GM19397 (cell line): ENCODE results near the gene DHRS9.
"Not testable (repeated sequence)": the region's sequence is repeated elsewhere in the genome, so short reads cannot be mapped to it uniquely, and the experiment has no call there.

Source experiments
- ATAC-seq: cut with Tn5 transposase; IDR thresholded peaks from one replicate; pipeline ENCODE4 v1.9.1; 2021; ENCODE audit warnings: mild to moderate bottlenecking, moderate library complexity; ENCODE audit not compliant: unreplicated experiment

DHRS9 gene

DNA sequence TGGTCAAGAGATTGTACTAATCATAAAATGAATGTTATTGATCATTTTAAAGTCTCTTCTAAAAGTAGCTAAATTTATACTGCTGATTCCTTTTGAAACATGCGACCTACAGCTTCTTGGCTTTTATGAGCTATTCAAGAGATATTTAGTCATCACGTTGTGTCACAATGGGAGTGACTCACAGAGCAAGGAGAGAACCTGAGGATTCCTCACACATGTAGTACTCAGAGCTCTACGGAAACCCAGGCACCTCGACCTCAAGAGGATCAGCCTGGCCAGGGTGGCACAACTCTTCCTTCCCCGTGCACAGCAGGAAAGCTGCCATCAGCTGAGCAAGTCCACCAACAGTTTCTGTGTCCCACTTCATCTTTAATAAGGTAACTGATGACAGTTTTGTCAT is at the start of gene DHRS9:
TSS of gene DHRS9 (plus strand) at position 223 of the 400 bp plus-strand sequence. CDS start 12,019 bp downstream, outside the sequence.
- no peak for ATAC-seq

DNA sequence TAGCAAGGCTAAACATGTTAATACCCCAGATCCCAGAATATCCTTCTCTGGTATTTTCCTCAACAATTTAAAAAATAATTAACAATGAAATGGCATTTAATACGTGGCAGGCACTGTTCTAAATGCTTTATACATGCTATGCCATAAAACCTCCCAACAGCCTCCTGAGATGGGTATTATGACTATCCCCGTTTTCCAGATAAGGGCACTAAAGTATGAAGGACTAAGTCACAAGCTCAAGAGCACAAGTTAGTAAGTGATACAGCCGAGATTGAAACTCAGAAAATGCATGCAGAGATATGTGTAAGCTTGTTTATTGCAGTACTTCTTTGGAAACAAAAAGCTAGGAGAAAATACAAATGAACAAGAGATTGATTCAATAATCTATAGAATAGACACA is 46.2 kb upstream of the DHRS9 start:
- ATAC-seq, result no peak

DNA sequence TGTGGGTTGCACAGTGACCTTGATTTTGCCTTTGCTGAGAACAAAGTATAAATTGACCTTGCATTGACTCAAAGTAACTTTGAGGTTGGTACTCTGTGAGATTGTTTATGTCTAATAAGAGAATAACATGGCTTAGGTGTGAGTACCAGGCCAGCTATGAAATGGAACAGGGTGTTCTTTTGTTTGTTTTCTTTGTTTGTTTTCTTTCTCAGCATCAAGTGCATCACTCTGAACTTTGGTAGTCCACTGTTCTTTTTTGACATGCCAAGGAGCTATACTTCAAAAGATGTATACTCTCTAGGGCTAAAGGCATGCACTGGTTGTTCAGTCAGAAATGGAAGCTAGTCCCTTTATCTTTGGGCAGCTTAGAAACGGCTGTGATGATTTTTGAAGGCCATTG is 43.3 kb upstream of the DHRS9 start:
- no peak for ATAC-seq

DNA sequence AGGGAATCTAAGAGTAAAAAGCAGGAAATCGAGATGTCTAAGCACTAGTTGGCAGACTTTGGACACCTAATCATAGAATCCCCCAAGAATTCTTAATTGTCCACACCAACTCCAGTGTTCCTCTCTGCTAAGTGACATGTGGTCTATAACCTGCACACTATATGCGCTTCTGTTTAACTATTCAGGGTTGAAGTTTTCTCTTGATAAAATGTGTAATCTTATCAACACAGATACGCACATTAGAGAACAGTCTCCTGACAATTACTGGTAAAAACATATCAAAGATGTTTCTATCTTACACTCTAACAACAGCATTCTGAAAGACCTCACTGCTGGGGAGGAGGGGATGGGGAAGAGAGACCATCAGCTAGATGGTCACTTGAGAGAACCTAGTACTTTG is 42.1 kb upstream of the DHRS9 start:
- no peak for ATAC-seq

DNA sequence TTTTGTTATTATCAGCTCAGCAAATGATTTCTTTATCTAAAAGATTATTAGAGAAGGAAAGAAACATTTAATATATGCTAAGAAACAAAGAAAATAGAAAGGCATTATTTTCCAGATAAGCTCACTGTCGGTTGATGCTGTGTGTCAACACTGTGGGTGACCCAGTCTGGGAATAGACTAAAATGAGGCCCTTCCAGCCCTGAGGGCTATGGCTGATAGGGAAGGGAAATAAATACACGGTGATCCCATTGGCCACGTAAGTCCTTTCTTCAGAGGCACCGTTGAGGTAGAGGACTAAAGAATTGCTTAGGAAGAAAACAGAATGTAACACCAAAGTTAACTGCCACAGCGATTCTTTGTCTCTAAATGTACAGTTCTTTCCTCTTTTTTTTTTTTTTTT is 40.0 kb upstream of the DHRS9 start:
- no peak for ATAC-seq

DNA sequence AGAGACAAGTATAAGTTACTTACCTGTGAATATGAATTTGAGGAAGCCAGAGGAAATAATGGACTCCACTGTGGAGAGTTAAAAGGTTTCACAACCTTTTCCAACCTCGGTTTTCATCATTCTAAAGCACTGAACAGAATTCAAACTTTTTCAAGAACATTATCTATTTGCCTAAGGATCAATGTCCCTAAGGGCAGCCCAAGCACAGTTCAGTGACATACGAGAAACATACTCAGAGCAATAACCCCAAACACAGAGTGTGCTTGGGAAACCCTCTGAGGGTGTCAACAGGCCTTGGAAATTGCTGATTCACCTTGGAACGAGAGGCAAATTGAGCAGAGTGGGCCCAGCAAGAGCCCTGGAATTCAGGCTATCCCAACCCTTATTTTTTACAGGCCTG is 38.2 kb upstream of the DHRS9 start, which contains the start of gene ABCB11:
TSS of gene ABCB11 (minus strand) at position 123 of the 400 bp plus-strand sequence. CDS start 13,199 bp downstream, outside the sequence.
- no peak for ATAC-seq

DNA sequence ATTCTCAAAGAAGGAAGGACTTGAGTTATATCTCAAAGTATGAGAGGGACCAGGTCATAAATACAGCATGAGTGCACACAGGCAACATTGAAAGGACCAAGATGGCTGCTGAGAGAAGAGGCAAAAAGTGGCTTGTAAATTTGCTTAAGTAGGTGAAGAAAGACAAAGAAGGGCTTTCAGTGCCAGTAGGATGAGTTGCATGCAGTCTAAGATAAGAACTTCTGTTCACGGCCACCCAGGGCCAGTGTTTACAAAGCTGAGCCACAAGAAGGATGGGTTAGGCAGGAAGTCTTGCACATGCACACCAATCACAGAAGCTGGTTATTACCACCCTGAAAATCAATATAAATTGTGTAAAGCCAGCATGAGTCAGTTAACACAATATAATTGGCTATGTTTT is 35.1 kb upstream of the DHRS9 start:
- no peak for ATAC-seq

DNA sequence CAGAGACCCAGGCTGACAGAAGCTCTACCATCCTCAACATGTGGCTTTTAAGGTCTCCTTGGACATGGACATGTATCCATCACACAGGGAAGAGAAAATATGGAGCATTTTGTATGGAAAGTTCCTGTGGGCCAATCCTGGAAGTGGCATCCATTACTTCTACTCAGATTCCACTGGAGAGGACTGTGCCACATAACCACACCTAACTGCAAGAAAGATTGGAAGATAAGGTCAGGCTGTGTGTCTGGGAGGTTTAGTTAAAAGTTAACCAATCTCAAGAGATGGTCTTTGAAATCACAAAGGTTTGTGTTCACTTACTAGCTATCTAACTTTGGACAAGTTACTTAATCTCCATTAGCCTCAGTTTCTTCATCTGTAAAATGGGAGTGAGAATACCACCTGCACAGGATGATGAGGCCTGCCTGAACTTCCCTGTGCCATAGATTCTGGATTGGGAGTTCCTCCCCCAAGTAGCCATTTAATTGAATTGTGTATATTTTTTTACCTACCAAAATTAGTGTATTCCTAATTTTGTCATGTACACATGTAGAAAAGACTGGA is 34.3 kb upstream of the DHRS9 start:
- ATAC-seq, result no peak

DNA sequence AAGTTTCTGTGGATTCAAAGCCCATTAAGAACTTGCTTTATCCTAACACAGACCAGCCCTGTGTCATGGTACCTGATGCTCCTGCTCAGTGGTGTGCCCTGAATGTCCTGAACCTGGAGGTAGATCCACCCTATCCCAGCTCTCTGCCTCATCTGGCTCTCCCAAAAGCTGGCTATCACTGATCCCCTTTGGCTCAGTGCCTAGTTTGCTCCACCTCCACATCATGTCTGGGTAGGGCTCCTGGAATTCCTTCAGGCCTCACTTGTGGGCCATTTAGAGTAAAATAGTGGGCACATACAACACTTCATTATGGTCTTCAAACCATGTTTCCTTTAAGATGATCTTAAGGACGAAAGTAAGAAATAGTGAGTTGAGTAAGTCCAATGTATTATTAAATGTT is 33.5 kb upstream of the DHRS9 start:
- ATAC-seq, result no peak

DNA sequence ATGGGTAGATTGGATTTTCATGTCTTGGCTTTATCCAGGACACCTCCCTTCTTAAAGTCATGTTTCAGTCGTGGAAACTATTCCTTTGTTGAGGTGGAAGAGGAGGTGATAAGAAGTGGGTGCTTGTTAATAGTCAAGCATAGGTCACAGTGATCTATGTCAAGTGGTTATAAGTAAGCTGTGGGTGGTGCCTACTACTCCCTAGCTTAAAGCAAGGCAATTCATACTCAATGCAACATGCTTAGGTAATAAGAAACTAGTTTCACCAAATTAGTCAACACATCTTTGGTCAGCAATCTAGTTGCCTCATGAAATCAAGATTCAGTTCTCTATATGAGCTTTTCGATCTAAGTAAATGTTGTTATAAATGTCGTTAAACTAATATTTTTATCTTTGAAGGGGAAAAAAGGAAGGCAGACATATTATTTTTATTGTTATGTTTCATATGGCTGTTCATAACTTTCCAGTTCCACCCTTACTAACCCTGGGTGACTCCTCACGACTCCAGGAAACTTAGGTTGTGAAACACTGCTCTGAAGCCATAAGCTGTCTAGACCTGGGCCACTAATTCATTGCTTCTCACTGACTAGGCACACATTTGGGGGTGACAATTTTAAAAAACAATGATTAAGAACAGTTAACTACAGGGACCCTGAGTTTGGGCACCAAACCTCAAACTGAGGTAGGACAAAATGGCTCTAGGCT is 32.5 kb upstream of the DHRS9 start:
- ATAC-seq, result no peak

DNA sequence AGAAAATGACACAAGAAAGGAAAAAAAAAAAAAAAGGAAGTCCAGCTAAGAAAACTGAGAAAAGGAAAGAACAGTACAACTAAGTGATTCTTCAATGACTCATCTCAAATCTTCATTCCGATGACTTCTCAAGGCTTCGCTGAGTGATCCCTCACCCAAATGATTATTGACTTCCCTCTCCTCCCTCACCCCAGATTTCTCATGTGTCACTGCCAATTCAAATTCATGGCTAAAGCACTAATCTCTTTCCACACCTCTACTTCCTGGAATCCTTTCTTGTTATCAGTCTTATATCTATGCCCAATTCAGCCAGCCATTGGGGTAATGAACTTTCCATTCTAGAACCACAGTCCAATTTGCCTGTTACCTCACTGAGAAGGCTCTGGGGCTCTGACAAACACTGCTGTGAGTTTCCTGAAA is 31.0 kb upstream of the DHRS9 start:
- ATAC-seq, result no peak

DNA sequence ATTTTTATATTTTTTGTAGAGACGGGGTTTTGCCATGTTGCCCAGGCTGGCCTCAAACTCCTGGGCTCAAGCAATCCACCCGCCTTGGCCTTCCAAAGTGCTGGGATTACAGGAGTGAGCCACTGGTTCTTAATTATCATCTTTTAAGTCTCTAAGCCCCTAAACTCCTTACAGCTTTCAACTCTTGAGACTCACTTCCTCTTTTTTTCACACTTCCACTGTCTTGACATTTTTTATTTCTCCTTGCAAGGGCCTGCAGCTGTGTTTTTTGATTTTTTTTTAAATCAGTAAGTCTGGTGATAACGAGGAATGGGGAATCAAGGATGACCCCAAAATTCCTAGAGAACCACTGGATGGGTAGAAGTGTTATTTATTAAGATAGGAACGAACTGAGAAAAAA is 29.7 kb upstream of the DHRS9 start:
- no peak for ATAC-seq

DNA sequence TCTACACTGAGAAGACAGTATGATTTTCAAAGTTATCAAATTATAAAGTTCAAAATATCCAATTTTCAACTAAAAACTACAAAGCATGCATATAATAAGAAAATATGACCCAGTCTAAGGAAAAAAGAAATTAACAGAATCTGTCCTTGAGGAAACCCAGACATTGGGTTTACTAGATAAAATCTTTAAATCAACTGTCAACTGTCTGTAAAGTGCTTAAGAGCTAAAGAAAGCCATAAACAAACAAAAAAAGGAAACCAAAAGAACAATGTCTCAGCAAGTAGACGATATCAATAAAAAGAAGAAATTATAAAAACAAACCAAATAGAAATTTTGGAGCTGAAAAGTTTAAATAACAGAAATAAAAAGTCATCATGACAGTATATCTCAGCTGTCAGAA is 27.8 kb upstream of the DHRS9 start:
- ATAC-seq, result no peak

DNA sequence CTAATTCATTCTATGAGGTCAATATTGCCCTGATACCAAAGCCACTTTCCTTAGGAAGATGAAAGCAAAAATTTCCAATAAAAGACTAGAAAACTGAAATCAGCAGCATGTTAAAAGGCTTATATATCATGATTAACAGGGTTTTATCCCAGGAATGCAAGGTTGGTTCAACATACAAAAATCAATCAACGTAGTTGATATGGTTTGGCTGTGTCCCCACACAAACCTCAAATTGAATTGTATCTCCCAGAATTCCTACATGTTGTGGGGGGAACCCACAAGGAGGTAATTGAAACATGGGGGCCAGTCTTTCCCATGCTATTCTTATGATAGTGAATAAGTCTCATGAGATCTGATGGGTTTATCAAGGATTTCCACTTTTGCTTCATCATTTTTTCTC is 26.5 kb upstream of the DHRS9 start:
- no peak for ATAC-seq

DNA sequence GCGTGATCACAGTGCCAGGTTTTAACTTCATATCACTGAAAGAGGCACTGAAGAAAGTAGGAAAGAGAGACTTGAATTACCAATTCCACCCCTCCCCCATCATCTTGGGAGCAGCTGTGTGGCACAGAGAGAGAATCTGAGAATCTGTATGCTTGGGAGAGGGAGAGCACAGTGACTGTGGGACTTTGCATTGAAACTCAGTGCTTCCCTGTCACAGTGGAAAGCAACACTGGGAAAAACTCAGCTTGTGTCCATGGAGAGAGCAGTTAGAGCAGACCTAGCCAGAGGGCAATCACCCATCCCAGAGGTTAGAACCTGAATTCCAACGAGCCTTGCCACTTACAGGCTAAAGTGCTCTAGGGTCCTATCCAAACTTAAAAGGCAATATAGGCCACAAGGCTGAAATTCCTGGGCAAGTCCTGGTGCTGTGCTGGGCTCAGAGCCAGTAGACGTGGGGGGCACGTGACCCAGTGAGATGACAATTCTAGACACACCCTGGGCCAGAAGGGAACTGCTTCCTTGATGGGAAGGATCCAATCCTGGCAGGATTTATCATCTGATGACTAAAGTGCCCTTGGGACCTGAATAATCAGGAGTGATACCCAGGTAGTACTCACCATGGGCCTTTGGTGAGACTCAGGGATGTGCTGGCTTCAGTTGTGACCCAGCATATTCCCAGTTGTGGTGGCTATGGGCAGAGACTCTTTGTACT is 22.8 kb upstream of the DHRS9 start:
- no peak for ATAC-seq

DNA sequence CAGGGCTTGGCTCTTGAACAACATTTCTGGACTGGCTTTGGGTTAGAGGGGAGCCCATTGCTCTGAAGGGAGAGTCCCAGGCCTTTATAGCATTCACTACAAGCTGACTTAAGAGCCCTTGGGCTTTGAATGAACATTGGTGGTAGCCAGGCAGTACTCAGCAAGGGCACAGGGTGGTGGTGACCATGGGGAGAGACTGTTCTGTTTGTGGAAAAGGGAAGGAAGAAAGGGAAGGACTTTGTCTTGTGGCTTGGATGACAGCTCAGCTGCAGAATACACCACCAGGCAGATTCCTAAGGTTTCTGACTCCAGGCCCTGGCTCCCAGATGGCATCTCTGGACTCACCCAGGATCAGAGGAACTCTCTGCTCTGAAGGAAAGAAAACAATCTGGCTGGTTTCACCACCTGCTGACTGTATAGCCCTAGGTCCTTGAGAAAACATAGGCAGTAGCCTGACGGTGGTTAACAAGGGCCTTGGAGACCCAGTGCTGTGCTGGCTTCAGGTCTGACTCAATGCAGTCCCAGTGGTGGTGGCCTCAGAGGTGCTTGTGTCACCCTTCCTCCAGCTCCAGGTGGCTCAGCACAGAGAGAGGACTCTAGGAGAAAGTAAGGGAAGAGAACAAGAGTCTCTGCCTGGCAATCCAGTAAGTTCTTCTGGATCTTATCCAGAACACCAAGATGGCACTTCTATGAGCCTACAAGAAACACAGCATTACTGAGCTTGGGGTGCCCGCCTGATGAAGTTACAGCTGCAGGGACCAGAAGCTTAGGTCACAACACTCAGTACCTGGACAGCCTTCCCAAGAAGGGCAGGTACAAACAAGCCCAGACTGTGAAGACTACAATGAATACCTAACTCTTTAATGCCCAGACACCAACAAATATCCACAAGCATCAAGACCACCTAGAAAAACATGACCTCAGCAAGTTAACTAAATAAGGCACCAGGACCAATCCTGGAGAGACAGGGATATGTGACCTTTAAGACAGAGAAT is 21.8 kb upstream of the DHRS9 start:
- ATAC-seq, result no peak

DNA sequence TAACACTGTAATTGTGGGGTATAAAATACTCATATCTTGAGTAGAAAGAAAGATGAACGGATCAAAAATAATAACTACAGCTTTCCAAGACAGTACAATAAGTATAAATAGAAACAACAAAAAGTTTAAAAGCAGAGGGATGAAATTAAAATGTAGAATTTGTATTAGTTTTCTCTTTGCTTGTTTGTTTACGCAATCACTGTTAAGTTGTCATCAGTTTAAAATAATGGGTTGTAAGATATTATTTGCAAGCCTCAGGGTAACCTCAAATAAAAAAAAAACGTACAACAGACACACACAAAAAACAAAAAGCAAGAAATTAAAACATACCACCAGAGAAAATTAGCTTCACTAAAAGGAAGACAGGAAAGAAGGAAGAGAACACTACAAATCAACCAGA is 20.2 kb upstream of the DHRS9 start:
- no peak for ATAC-seq

DNA sequence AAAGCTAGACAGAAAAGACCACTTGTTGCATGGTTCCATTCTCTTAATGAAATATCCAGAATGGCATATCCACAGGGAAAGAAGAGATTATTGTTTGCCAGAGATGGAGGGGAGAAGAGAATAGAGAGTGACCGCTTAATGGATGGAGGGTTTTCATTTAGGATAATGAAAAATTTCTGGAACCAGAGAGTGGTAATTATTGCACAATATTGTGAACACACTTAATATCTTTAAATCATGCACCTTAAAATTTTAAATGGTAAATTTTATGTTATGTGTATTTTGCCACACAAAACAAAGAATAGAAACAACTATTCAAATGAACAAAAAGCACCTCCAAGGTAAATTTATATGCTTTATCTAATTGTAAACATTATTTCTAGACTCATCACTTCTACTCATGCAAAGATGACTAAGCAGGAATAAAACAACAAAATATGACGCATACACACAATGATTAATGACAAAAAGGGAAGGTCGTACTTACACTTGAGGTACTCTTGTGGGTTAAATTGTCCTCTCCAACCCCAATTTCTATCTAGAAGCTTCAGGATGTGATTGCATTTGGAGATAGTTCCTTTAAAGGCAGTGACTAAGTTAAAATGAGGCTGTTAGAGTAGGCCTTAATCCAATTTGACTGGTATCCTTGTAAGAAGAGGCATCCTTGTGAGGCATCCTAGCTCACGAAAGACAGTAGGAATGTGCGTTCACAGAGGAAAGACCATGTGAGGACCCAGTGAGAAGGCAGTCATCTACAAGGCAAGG is 18.7 kb upstream of the DHRS9 start:
- no peak for ATAC-seq

DNA sequence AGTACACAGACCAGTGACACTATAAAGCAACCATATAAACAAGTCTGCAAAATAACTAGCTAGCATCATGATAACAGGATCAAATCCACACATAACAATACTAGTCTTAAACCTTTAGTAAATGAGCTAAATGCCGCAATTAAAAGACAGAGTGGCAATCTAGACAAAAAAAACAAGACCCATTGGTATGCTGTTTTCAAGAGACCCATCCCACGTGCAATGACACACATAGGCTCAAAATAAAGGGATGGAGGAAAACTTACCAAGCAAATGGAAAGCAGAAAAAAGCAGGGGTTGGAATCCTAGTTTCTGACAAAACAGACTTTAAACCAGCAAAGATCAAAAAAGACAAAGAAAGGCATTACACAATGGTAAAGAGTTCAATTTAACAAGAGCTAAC is 14.8 kb upstream of the DHRS9 start:
- ATAC-seq, result not testable (repeated sequence)

DNA sequence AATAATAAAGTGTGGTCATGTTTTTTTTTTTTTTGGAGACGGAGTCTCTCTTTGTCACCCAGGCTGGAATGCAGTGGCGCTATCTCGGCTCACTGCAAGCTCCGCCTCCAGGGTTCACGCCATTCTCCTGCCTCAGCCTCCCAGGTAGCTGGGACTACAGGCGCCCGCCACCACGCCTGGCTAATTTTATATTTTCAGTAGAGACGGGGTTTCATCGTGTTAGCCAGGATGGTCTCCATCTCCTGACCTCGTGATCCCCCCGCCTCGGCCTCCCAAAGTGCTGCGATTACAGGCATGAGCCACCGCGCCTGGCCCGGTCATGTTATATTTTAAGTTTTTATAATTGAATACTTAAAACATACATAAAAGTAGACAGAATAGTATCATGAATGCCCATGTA is 5.2 kb upstream of the DHRS9 start:
- not testable (repeated sequence) for ATAC-seq
